C4-2B (cell line): Measurements from ENCODE around the gene TXK.

Experiments
- H3K27ac ChIP-seq: fragments of 450-650 bp; 2 replicates; pipeline ENCODE4 v1.5.1; 2017
- ZFX ChIP-seq: fragments of 450-650 bp; IDR thresholded peaks from 2 replicates; pipeline ENCODE4 v1.6.1; 2017
- TF ChIP-seq, protein P1 (sequence below): fragments of 450-650 bp; conservative IDR thresholded peaks from 2 replicates; pipeline ENCODE4 v1.5.1; 2017; ENCODE audit warnings: mild to moderate bottlenecking

TXK gene

DNA sequence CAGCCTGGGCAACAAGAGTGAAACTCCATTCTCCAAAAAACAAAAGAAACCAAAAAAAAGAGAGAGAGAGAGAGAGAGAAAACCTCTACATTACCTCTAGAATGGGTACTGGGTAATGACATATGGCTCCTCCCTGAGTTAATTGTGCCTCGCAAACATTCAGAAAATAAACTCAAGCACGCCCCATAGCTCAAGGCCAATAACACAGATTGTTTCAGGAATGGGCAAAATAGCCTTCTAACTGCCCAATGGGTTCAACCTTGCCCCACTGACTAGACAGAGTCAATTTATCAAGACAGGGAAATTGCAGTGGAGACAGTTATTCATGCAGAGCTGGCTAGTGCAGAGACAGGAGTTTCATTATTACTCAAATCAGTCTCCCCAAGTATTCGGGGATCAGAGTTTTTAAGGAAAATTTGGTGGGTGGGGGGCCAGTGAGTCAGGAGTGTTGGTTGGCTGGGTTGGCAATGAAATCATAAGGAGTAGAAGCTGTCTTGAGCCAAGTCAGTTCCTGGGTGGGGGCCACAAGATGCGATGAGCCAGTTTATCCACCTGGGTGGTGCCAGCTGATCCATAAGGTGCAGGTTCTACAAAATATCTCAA, 92.4 kb downstream of the TXK start:
- TF ChIP-seq, protein P1, sequence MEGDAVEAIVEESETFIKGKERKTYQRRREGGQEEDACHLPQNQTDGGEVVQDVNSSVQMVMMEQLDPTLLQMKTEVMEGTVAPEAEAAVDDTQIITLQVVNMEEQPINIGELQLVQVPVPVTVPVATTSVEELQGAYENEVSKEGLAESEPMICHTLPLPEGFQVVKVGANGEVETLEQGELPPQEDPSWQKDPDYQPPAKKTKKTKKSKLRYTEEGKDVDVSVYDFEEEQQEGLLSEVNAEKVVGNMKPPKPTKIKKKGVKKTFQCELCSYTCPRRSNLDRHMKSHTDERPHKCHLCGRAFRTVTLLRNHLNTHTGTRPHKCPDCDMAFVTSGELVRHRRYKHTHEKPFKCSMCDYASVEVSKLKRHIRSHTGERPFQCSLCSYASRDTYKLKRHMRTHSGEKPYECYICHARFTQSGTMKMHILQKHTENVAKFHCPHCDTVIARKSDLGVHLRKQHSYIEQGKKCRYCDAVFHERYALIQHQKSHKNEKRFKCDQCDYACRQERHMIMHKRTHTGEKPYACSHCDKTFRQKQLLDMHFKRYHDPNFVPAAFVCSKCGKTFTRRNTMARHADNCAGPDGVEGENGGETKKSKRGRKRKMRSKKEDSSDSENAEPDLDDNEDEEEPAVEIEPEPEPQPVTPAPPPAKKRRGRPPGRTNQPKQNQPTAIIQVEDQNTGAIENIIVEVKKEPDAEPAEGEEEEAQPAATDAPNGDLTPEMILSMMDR = no peak
- no peak for TF ChIP-seq ZFX
- H3K27ac ChIP-seq = no peak overlapping the region

DNA sequence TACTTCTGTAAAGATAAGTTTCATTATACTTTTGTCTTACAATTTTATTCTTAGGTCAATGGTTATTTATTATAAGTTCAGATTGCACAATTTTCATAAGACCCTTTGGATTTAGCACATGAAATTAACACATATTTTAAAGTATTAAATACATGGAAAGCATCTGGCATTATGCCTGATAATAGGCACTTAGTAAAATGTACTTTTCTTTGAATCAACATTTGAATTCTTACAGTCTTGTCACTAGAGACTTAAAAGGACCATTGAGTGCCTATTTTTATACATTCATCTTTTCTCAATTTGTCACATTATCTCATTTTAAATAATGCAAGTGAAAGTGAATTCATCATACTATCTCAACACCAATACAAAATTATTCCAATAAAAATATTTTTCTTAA, 94.5 kb downstream of the TXK start:
- TF ChIP-seq ZFX = no peak
- TF ChIP-seq, protein P1 = no peak
- no peak overlapping the region for H3K27ac ChIP-seq

DNA sequence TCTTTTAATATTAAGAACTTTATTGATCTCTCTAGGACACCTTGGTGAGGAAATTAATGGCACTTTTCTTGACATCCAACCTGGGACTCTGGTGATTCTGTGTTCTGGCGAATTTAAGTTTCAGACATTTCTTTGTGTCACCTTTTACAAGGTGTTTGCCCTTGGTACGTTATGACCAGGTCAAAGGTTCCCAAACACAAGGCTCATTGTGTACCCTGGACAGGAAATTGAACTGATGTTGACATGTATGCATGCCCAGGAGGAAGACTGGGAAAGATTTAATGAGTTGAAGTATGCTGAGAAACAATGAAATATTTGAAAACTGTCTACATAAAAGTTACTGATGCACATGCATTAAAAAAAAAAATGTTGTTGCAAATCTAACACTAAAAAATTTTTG, 95.4 kb downstream of the TXK start:
- H3K27ac ChIP-seq = no peak overlapping the region
- no peak for TF ChIP-seq ZFX
- TF ChIP-seq, protein P1 = no peak

DNA sequence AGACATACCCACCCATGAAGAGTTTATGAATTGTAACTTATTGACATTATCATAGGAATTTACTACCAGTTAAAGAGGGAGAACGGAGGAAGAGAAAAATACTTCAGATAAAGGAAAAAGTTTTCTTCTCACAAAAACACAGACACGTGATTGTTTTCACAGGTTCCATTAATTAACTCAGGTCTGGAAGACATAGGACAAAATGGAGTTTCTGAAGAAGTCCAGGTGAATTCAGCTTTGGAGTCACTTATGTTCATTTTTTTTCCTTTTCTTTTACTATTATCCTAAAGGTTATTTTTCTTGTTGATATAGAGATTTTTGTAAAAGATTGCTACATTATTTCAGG, 97.0 kb downstream of the TXK start:
- H3K27ac ChIP-seq = no peak overlapping the region
- TF ChIP-seq, protein P1 = no peak
- TF ChIP-seq ZFX = no peak

DNA sequence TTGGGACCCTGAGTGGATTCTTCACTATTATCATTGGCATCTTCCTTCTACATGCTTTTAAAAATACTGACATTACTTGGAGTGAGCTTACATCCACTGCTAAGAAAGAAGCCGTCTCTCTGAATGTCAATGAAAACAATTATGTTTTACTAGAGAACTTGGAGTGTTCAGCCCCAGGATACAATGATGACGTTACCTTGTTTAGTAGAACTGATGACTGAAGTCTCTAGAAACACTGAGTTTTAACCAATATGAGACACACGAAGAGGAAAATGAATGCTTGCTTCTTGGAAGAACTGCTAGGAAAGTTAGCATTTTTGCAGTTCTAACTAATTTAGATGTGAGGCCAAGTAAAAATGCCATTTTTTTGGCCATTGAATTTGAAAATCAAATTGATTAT, 98.1 kb downstream of the TXK start:
- no peak overlapping the region for H3K27ac ChIP-seq
- TF ChIP-seq, protein P1 = no peak
- no peak for TF ChIP-seq ZFX

DNA sequence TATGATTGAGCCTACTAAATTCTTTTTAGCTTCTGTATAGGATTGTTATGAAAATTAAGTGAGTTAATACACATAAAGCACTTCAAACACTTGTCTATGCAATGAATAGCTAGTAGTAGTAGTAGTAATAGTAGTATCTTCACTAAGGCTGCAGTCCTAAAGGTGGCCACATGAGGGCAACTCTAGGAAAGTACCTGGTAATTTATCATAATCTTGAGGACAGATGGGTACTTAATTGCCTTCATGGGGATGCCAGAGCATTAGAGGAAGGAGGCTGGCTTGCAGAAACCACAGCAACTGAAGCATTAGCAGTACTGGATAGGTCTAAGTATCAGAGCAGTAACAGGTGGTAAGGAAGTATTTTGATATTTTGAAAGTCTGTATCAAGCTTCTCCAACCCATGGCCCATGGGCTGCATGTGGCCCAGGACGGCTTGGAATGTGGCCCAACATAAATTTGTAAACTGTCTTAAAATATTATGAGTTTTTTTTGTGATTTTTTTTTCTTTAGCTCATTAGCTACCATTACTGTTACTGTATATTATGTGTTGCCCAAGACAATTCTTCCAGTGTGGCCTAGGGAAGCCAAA, 100.1 kb downstream of the TXK start:
- TF ChIP-seq, protein P1 = peak; percentile 71
- TF ChIP-seq ZFX = no peak

DNA sequence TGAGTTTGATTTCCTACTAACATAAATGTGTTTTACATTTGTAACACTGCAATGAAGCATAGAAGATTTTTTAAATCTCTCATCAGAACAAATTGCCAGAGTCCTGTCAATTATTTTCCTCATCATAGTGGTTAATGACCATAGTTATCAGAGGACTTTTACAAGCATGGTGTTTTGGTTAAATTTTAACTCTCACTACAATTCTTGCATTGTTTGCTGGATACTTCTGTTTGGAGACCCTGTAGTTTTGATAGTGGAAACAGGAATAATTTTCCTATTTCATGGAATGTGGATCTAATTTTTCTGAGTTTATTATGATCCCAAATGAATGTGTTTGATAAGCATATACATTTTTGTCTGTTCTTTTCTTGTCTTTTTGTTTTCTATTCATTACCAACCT, 100.6 kb downstream of the TXK start:
- no peak overlapping the region for H3K27ac ChIP-seq
- no peak for TF ChIP-seq ZFX
- TF ChIP-seq, protein P1 = no peak

More for the DNA sequence above, 100.1 kb downstream of the TXK start:
- no peak overlapping the region for H3K27ac ChIP-seq
